ENCODE measurements around the gene POLK.
A peak's percentile ranks its signal among the peaks of the same experiment; 100 is the strongest.
"Not testable (repeated sequence)": the region's sequence is repeated elsewhere in the genome, so short reads cannot be mapped to it uniquely, and the experiment has no call there.

POLK gene

GRCh38 chr5:75491621-75492020 lies 20.1 kb upstream of the POLK start:
- no peak overlapping the region for H3K4me3 ChIP-seq (ENCODE audit: low read depth, low read length)
- DNase-seq (ENCODE audit: low read depth): no peak
- TF ChIP-seq CTCF (IDR thresholded peaks at IDR 0.05; ENCODE audit: low read depth, low read length, missing control alignments): no peak

GRCh38 chr5:75496026-75496425 lies 15.7 kb upstream of the POLK start:
- H3K4me3 ChIP-seq (ENCODE audit: low read depth, low read length): no peak overlapping the region
- no peak for DNase-seq (ENCODE audit: low read depth)
- no peak for TF ChIP-seq CTCF (IDR thresholded peaks at IDR 0.05; ENCODE audit: low read depth, low read length, missing control alignments)

GRCh38 chr5:75498208-75498777 lies 13.4 kb upstream of the POLK start:
- no peak overlapping the region for H3K4me3 ChIP-seq (ENCODE audit: low read depth, low read length)
- no peak for TF ChIP-seq CTCF (IDR thresholded peaks at IDR 0.05; ENCODE audit: low read depth, low read length, missing control alignments)
- no peak for DNase-seq (ENCODE audit: low read depth)

- not testable (repeated sequence) for DNase-seq (ENCODE audit: low read depth)
Observed at GRCh38 chr5:75498875-75499274, 12.8 kb upstream of the POLK start.

GRCh38 chr5:75505112-75505511 lies 6.6 kb upstream of the POLK start:
- not testable (repeated sequence) for H3K4me3 ChIP-seq (ENCODE audit: low read depth, low read length); DNase-seq (ENCODE audit: low read depth)

More at GRCh38 chr5:75498875-75499274, 12.8 kb upstream of the POLK start:
- H3K4me3 ChIP-seq (ENCODE audit: low read depth, low read length): not testable (repeated sequence)

GRCh38 chr5:75507841-75508240 lies 3.9 kb upstream of the POLK start:
- no peak for TF ChIP-seq CTCF (IDR thresholded peaks at IDR 0.05; ENCODE audit: low read depth, low read length, missing control alignments)
- no peak for DNase-seq (ENCODE audit: low read depth)
- H3K4me3 ChIP-seq (ENCODE audit: low read depth, low read length): no peak overlapping the region

- no peak for DNase-seq (ENCODE audit: low read depth)
- peak overlapping the region; percentile 74 for H3K4me3 ChIP-seq (ENCODE audit: low read depth, low read length)
- TF ChIP-seq CTCF (IDR thresholded peaks at IDR 0.05; ENCODE audit: low read depth, low read length, missing control alignments): no peak
Observed at GRCh38 chr5:75509546-75509945, 2.1 kb upstream of the POLK start.

GRCh38 chr5:75509956-75510355 lies 1.7 kb upstream of the POLK start:
- H3K4me3 ChIP-seq (ENCODE audit: low read depth, low read length): peak overlapping the region; percentile 74
- DNase-seq (ENCODE audit: low read depth): no peak
- no peak for TF ChIP-seq CTCF (IDR thresholded peaks at IDR 0.05; ENCODE audit: low read depth, low read length, missing control alignments)
